Measurements from ENCODE around the gene DGKQ.
"Not testable (repeated sequence)": the region's sequence is repeated elsewhere in the genome, so short reads cannot be mapped to it uniquely, and the experiment has no call there.

DGKQ gene

DNA sequence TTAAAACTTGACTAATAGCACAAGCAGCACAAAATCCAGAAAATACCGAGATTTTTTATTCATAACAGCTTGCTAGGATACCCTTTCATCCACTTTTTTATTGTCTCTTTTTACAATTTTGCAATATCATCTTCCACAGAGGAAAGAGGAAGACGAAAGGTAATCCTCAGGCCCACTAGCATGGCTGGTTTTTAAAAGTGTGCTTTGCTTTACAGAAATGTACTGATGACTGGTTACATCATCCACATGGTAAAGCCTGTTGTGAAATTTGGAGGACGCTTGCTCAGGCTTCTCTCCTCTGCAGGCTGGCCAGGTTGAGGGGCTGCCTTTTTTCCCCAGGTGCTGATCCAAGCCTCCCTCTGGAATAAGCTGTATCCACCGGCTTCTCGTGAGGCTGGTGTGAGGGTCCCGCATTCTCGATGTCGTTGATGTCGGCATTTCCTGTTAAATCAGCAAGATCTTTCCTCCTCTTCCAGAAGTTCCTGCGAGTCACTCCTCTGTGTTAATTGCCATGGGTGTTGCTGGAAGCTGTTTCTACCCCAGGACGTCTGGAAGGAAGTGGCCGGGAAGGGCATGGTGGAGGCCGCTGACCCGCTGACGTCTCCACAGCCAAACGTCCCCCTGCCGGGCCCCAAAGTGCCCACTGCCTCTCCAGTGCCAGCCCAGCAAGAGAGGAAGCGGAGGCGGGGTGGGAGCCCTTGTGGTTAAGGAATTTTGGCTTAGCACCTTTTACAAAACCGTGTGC, 5.8 kb upstream of the DGKQ start:
- Histone ChIP-seq H3K9me3 (no peaks in the 10 kb centered on the region), H3K27me3 (no peaks in the 10 kb centered on the region), H3K4me1 (peaks cover 0 to under 1% (median 0%) of the 10 kb centered on the region in 4 donors), H3K4me3 (no peak overlapping the region), H3K36me3 (no peaks in the 10 kb centered on the region), H3K27ac (no peak overlapping the region)
- no peak for DNase-seq
- TF ChIP-seq, protein P1, sequence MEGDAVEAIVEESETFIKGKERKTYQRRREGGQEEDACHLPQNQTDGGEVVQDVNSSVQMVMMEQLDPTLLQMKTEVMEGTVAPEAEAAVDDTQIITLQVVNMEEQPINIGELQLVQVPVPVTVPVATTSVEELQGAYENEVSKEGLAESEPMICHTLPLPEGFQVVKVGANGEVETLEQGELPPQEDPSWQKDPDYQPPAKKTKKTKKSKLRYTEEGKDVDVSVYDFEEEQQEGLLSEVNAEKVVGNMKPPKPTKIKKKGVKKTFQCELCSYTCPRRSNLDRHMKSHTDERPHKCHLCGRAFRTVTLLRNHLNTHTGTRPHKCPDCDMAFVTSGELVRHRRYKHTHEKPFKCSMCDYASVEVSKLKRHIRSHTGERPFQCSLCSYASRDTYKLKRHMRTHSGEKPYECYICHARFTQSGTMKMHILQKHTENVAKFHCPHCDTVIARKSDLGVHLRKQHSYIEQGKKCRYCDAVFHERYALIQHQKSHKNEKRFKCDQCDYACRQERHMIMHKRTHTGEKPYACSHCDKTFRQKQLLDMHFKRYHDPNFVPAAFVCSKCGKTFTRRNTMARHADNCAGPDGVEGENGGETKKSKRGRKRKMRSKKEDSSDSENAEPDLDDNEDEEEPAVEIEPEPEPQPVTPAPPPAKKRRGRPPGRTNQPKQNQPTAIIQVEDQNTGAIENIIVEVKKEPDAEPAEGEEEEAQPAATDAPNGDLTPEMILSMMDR (IDR thresholded peaks at IDR 0.05) = no peak
- intact Hi-C loops (cut with DNase I; ENCODE audit: low total_unique reads) = loop anchor here (10.0 kb wide), 1 partner anchor 1956 kb away; no protein-coding TSS in a partner anchor

DNA sequence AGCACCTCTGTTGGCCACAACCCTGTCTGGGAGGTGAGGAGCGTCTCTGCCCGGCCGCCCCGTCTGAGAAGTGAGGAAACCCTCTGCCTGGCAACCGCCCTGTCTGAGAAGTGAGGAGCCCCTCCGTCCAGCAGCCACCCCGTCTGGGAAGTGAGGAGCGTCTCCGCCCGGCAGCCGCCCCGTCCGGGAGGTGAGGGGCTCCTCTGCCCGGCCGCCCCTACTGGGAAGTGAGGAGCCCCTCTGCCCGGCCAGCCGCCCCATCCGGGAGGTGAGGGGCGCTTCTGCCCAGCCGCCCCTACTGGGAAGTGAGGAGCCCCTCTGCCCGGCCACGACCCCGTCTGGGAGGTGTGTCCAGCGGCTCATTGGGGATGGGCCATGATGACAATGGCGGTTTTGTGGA, 2.6 kb upstream of the DGKQ start:
- not testable (repeated sequence) for DNase-seq, H3K27ac ChIP-seq, H3K27me3 ChIP-seq, H3K9me3 ChIP-seq, H3K36me3 ChIP-seq, H3K4me3 ChIP-seq
- H3K4me1 ChIP-seq = peaks cover 0 to 26% (median 23%) of the 10 kb centered on the region in 4 donors
- intact Hi-C loops (cut with DNase I; ENCODE audit: low total_unique reads) = loop anchor here (10.0 kb wide), 1 partner anchor 1959 kb away; no protein-coding TSS in a partner anchor

DNA sequence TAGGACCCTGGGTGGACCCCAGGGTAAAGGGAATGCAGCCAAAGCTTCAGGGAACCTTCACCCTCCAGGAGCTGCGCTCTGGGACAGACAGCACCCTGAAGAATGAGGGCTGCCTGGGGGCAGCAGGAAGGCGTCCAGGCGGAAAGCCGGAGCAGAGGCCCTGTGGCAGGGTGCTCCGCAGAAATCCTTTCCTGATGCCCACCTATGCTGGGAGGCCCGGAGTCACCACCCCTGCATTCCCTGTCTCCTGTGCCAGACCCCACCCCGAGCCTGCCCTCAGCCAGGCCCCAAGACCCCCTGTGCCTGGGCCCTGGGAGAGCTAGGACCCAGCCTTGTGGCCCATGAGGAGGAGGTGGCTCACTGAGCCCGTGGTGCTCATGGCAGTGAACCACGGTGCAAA, 1.3 kb upstream of the DGKQ start:
- Histone ChIP-seq H3K36me3 (no peaks in the 10 kb centered on the region), H3K4me3 (no peak overlapping the region), H3K27ac (no peak overlapping the region), H3K27me3 (no peaks in the 10 kb centered on the region), H3K9me3 (no peaks in the 10 kb centered on the region), H3K4me1 (peaks cover 0 to 29% (median 23%) of the 10 kb centered on the region in 4 donors)
- no peak for DNase-seq
- TF ChIP-seq, protein P1 (IDR thresholded peaks at IDR 0.05) = no peak
- intact Hi-C loops (cut with DNase I; ENCODE audit: low total_unique reads) = loop anchor here (5.0 to 10.0 kb wide), 2 partner anchors 42 to 1960 kb away; partner anchors contain the start of genes GAK and TMEM175

DNA sequence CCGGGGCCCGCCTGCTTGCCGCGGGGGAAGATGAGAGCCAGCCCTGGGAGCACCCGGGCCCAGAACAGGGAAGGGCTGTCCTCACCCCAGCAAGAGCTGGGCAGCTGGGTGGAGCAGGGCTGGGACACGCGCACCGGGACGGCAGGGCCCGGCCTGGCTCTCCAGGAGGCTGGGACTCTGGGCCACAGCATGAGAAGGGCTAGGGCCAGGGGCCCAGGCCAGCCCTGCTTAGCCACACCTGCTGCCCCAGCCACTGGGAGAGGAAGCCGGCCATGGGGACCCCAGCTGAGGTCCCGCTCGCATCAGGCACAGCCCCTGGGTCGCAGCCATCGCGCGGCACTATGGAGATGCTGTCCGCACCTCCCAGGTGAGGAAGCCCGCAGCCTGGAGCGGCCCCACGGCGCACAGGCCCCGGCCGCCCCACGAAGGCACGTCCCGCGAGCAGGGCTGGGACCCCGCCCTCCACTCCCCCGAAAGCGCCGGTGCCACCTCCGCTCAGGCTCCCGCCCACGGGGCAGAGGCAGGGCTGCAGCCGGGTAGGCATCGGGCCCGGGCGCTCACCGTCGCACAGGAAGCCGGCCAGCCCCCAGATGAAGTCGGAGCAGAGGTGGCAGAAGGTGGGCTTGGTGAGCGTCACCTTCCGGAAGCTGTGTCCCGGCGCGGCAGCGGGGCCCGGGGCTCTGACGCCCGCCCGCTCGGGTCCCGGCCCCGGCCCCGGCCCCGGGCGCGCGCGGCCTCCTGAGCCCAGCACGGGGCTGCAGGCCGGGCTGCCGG, 531 bp downstream of the DGKQ start:
- Histone ChIP-seq H3K27ac (peak overlapping the region; percentile 36 to 45), H3K36me3 (no peaks in the 10 kb centered on the region), H3K27me3 (peaks cover 0 to 5% of the 10 kb centered on the region in 2 donors), H3K4me3 (peak overlapping the region; percentile 61 to 73), H3K4me1 (peaks cover 0 to 38% (median 28%) of the 10 kb centered on the region in 4 donors), H3K9me3 (no peaks in the 10 kb centered on the region)
- TF ChIP-seq, protein P1 (IDR thresholded peaks at IDR 0.05) = no peak
- intact Hi-C loops (cut with DNase I; ENCODE audit: low total_unique reads) = loop anchor here (5.0 to 10.0 kb wide), 2 partner anchors 41 to 1962 kb away; partner anchors contain the start of genes GAK and TMEM175
- DNase-seq = no peak

DNA sequence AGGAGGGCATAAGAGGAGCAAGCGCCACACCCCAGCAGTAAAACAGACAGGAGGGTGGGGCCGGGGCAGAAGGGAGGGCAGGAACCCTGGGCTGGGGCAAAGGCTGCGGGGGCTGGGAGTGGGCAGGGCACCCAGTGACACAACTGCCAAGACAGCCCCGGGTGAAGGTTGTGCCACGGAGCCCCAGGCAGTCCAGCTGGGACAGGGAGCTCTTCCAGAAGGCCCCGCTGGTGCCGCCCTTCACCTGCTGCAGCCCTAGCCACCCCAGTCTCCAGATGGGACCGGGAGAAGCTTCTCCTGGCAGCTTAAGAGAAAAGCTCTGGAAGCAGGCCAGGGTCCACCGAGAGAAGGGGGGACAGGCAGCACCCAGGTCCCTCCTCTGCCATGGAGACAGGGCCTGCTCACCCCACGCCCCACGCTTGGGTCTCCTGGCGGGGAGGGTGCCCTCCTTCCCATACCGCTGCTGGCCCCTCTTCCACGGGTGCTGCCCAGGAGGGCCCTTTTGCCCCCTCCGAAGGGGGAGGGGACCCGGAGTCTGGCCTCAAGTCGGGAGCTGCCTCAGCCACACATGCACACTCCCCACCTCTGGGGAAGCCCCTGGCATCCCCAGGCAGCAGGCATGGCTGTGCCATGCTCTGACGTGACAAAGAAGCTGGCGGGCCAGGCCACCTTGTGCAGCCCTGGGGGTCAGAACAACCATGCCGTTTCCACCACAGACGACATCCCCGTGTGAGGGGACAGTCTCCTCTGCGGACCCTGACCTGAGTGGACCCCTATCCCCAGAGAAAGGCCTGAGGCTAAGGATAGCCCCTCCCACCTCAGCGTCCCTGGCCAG, 1.5 kb downstream of the DGKQ start:
- DNase-seq = no peak
- Histone ChIP-seq H3K9me3 (no peaks in the 10 kb centered on the region), H3K4me1 (peaks cover 0 to 43% (median 31%) of the 10 kb centered on the region in 4 donors), H3K27me3 (peaks cover 0 to 7% of the 10 kb centered on the region in 2 donors), H3K27ac (peak overlapping the region in 1 of 2 donors; percentile 45), H3K4me3 (peak overlapping the region; percentile 61 to 73), H3K36me3 (peaks cover 0 to 9% (median 7%) of the 10 kb centered on the region in 3 donors)
- intact Hi-C loops (cut with DNase I; ENCODE audit: low total_unique reads) = loop anchor here (5.0 to 10.0 kb wide), 2 partner anchors 40 to 1963 kb away; partner anchors contain the start of genes GAK and TMEM175
- TF ChIP-seq, protein P1 (IDR thresholded peaks at IDR 0.05) = no peak

Measured in tibial artery (tissue), 4 donors.